Measurements from ENCODE around the gene SPEF1.

- no peak for TF ChIP-seq CTCF (conservative IDR thresholded peaks at IDR 0.05; ENCODE audit: low read depth, low read length)
- TF ChIP-seq CEBPB (IDR thresholded peaks at IDR 0.05; ENCODE audit: low read depth, low read length) = no peak
- TF ChIP-seq RFX5 (IDR thresholded peaks at IDR 0.05; ENCODE audit: low read depth, low read length) = no peak
These were observed 20.1 kb upstream of the SPEF1 start for GRCh38 chr20:3801299-3801698.

Data from IMR-90 (cell line).